Measurements from ENCODE around the gene SETD9.

Gene SETD9

DNA sequence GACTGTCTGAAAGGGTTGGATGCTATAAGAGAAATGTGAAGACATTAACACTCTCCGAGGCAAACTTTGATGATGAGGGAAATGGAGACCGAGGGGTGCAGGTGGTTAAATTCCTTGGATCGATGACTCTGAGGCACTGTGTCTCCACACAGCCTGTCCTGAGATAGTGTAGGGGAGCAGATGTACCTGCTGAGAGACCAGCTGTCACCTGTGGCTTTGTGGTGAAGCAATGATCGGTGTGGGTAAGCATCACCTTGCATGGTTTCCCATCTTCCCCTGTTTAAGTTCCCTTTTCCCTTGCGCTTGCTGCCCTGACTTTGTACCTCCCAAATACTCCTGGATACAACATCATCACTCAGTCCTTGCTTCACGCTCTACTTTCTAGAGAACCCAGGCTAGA is 52.4 kb downstream of the SETD9 start:
- no peak overlapping the region for H3K4me3 ChIP-seq (ENCODE audit: low read depth in 1 of 2, low read length in 2 of 2)
- H3K27me3 ChIP-seq (ENCODE audit: control insufficient read depth in 1 of 2, insufficient read depth in 2 of 2, low read length in 2 of 2) = peaks cover 0 to 3% of the 10 kb centered on the region in 2 donors
- H3K4me1 ChIP-seq (ENCODE audit: control insufficient read depth in 1 of 2, insufficient read depth in 2 of 2, low read length in 2 of 2) = peaks cover 10 to 20% of the 10 kb centered on the region in 2 donors
- no peak overlapping the region for H3K27ac ChIP-seq (ENCODE audit: low read depth, low read length)
- H3K36me3 ChIP-seq (ENCODE audit: control insufficient read depth in 1 of 2, insufficient read depth in 2 of 2, low read length in 2 of 2) = no peaks in the 10 kb centered on the region
- H3K9ac ChIP-seq (ENCODE audit: low read depth in 1 of 2, low read length in 2 of 2) = no peak overlapping the region
- H3K9me3 ChIP-seq (ENCODE audit: control insufficient read depth in 1 of 2, low read length in 2 of 2) = no peaks in the 10 kb centered on the region

DNA sequence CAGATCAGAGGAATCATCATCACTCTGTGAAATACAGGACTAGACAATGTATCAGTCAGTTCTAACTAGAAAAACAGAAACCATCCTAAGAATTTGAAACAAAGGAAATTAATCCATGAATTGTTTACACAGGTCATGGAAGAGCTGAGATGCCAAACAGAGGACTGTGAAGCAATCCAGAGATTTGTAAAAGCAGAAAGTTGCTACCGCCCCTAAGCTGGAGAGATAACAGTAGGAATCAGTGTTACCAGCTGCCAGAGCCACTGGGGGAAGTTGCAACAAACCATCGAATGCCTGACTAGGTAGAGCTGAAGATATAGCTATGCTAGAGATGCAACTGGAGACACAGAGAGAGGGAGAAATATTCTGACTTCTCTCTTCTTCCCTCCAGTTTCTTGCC is 52.9 kb downstream of the SETD9 start:
- no peak overlapping the region for H3K4me3 ChIP-seq (ENCODE audit: low read depth in 1 of 2, low read length in 2 of 2)
- H3K9ac ChIP-seq (ENCODE audit: low read depth in 1 of 2, low read length in 2 of 2) = no peak overlapping the region
- no peak overlapping the region for H3K27ac ChIP-seq (ENCODE audit: low read depth, low read length)
- H3K9me3 ChIP-seq (ENCODE audit: control insufficient read depth in 1 of 2, low read length in 2 of 2) = no peaks in the 10 kb centered on the region
- H3K4me1 ChIP-seq (ENCODE audit: control insufficient read depth in 1 of 2, insufficient read depth in 2 of 2, low read length in 2 of 2) = peaks cover 10 to 20% of the 10 kb centered on the region in 2 donors
- H3K36me3 ChIP-seq (ENCODE audit: control insufficient read depth in 1 of 2, insufficient read depth in 2 of 2, low read length in 2 of 2) = no peaks in the 10 kb centered on the region
- H3K27me3 ChIP-seq (ENCODE audit: control insufficient read depth in 1 of 2, insufficient read depth in 2 of 2, low read length in 2 of 2) = peaks cover 0 to 5% of the 10 kb centered on the region in 2 donors

DNA sequence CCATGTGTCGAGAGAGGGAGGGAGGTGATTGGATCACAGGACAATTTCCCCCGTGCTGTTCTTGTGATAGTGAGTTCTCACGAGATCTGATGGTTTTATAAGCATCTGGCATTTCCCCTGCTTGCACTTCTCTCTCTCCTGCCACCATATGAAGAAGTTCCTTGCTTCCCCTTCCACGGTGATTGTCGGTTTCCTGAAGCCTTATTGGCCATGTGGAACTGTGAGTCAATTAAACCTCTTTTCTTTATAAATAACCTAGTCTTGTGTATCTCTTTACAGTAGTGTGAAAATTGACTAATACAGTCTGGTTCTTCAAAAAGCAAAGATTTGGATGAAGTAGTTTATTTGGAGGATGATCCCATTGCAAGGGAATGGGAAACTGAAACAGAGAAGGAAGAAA is 53.9 kb downstream of the SETD9 start:
- Histone ChIP-seq H3K27ac (ENCODE audit: low read depth, low read length) (no peak overlapping the region), H3K9me3 (ENCODE audit: control insufficient read depth in 1 of 2, low read length in 2 of 2) (no peaks in the 10 kb centered on the region), H3K27me3 (ENCODE audit: control insufficient read depth in 1 of 2, insufficient read depth in 2 of 2, low read length in 2 of 2) (peaks cover 0 to 7% of the 10 kb centered on the region in 2 donors), H3K36me3 (ENCODE audit: control insufficient read depth in 1 of 2, insufficient read depth in 2 of 2, low read length in 2 of 2) (no peaks in the 10 kb centered on the region), H3K9ac (ENCODE audit: low read depth in 1 of 2, low read length in 2 of 2) (no peak overlapping the region), H3K4me1 (ENCODE audit: control insufficient read depth in 1 of 2, insufficient read depth in 2 of 2, low read length in 2 of 2) (peaks cover 10 to 14% of the 10 kb centered on the region in 2 donors), H3K4me3 (ENCODE audit: low read depth in 1 of 2, low read length in 2 of 2) (no peak overlapping the region)

DNA sequence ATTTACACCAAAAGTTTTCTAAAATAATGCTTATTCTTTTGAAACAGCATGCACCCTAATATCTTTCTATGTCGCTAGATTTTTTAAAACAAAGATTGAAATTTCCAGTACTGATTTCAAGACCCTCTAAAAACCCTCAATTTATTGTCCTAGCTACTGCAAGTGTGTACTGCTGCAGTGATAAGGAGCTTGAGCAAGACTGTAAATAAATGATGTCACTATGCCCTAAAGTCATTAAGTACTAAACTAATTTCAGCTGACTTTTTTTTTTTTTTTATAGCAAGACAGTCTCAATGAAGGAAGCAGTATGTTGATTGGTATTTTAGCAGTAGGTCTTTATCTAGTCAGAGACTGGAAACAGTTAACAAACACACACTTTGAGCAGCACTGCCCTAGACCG is 54.8 kb downstream of the SETD9 start:
- Histone ChIP-seq H3K27me3 (ENCODE audit: control insufficient read depth in 1 of 2, insufficient read depth in 2 of 2, low read length in 2 of 2) (peaks cover 0 to 7% of the 10 kb centered on the region in 2 donors), H3K4me1 (ENCODE audit: control insufficient read depth in 1 of 2, insufficient read depth in 2 of 2, low read length in 2 of 2) (peaks cover 10 to 14% of the 10 kb centered on the region in 2 donors), H3K27ac (ENCODE audit: low read depth, low read length) (no peak overlapping the region), H3K36me3 (ENCODE audit: control insufficient read depth in 1 of 2, insufficient read depth in 2 of 2, low read length in 2 of 2) (no peaks in the 10 kb centered on the region), H3K4me3 (ENCODE audit: low read depth in 1 of 2, low read length in 2 of 2) (no peak overlapping the region), H3K9me3 (ENCODE audit: control insufficient read depth in 1 of 2, low read length in 2 of 2) (no peaks in the 10 kb centered on the region), H3K9ac (ENCODE audit: low read depth in 1 of 2, low read length in 2 of 2) (no peak overlapping the region)

All from duodenal mucosa (tissue), 2 donors.